ENCODE data around the gene TFB1M.

- TF ChIP-seq, protein P1, sequence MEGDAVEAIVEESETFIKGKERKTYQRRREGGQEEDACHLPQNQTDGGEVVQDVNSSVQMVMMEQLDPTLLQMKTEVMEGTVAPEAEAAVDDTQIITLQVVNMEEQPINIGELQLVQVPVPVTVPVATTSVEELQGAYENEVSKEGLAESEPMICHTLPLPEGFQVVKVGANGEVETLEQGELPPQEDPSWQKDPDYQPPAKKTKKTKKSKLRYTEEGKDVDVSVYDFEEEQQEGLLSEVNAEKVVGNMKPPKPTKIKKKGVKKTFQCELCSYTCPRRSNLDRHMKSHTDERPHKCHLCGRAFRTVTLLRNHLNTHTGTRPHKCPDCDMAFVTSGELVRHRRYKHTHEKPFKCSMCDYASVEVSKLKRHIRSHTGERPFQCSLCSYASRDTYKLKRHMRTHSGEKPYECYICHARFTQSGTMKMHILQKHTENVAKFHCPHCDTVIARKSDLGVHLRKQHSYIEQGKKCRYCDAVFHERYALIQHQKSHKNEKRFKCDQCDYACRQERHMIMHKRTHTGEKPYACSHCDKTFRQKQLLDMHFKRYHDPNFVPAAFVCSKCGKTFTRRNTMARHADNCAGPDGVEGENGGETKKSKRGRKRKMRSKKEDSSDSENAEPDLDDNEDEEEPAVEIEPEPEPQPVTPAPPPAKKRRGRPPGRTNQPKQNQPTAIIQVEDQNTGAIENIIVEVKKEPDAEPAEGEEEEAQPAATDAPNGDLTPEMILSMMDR (IDR thresholded peaks at IDR 0.05): no peak
- TF ChIP-seq EZH2 (IDR thresholded peaks at IDR 0.05): no peak
Measured at GRCh38 chr6:155328539-155329459, 14.5 kb upstream of the TFB1M start.
